GM23338 (cell line): Measurements from ENCODE around the gene GNA15. TPM values are rescaled to one million over a fixed set of nuclear protein-coding genes. Genes with fewer than 3 reads are reported as not detected.

Experiments used
- ATAC-seq: fragments of 200-7000 bp; cut with Tn5 transposase; 3 replicates; pipeline ENCODE4 v1.9.1; 2020
- DNase-seq: peaks from one replicate; pipeline ENCODE4 v3.0.0-alpha.2; 2015; ENCODE audit warnings: low spot score
- H2AFZ ChIP-seq: fragments of 200-600 bp; sonication (generic); 2 replicates; pipeline ENCODE4 v1.8.0; 2016; ENCODE audit warnings: antibody characterized with exemption, mild to moderate bottlenecking, moderate library complexity
- H3F3A ChIP-seq: fragments of 200-600 bp; sonication (generic); replicated peaks from 2 replicates; pipeline ENCODE4 v1.8.0; 2017; ENCODE audit warnings: antibody characterized with exemption, mixed run types, low read depth
- H3K27ac ChIP-seq: fragments of 200-600 bp; sonication (generic); 2 replicates; pipeline ENCODE4 v1.6.1; 2016; ENCODE audit warnings: low read depth
- H3K27me3 ChIP-seq: fragments of 200-600 bp; sonication (generic); 2 replicates; pipeline ENCODE4 v1.8.0; 2016; ENCODE audit warnings: mild to moderate bottlenecking, mixed run types, moderate library complexity; ENCODE audit not compliant: insufficient read depth
- H3K36me3 ChIP-seq: fragments of 200-600 bp; sonication (generic); 2 replicates; pipeline ENCODE4 v1.8.0; 2016; ENCODE audit warnings: mild to moderate bottlenecking; ENCODE audit not compliant: insufficient read depth
- H3K4me1 ChIP-seq: fragments of 200-600 bp; sonication (generic); 2 replicates; pipeline ENCODE4 v1.8.0; 2016; ENCODE audit warnings: mild to moderate bottlenecking, moderate library complexity; ENCODE audit not compliant: insufficient read depth
- H3K4me2 ChIP-seq: fragments of 200-600 bp; sonication (generic); 2 replicates; pipeline ENCODE4 v1.7.1; 2017; ENCODE audit warnings: mixed run types
- H3K4me3 ChIP-seq: fragments of 200-600 bp; sonication (generic); 2 replicates; pipeline ENCODE4 v1.6.1; 2016; ENCODE audit warnings: mixed run types
- H3K79me2 ChIP-seq: fragments of 200-600 bp; sonication (generic); replicated peaks from 2 replicates; pipeline ENCODE4 v1.8.0; 2017; ENCODE audit warnings: mild to moderate bottlenecking; ENCODE audit not compliant: insufficient read depth
- H3K9me2 ChIP-seq: fragments of 200-600 bp; sonication (generic); 2 replicates; pipeline ENCODE4 v1.8.0; 2017; ENCODE audit not compliant: insufficient read depth
- H4K20me1 ChIP-seq: fragments of 200-600 bp; sonication (generic); replicated peaks from 2 replicates; pipeline ENCODE4 v1.8.0; 2017; ENCODE audit warnings: mild to moderate bottlenecking; ENCODE audit not compliant: insufficient read depth
- H3K27ac Mint-ChIP-seq: 2 replicates; pipeline ENCODE4 v1.8.0; 2020; ENCODE audit warnings: inconsistent platforms, mild to moderate bottlenecking, moderate library complexity, mixed read lengths
- H3K27me3 Mint-ChIP-seq: 3 replicates; pipeline ENCODE4 v1.8.0; 2022; ENCODE audit warnings: low read depth, mild to moderate bottlenecking, moderate library complexity, mixed read lengths, inconsistent platforms; ENCODE audit not compliant: insufficient read depth, poor library complexity
- H3K36me3 Mint-ChIP-seq: 3 replicates; pipeline ENCODE4 v1.8.0; 2021; ENCODE audit warnings: low read depth, mild to moderate bottlenecking, inconsistent platforms, moderate library complexity, mixed read lengths
- H3K4me1 Mint-ChIP-seq: 3 replicates; pipeline ENCODE4 v1.8.0; 2020; ENCODE audit warnings: mild to moderate bottlenecking, inconsistent platforms, mixed read lengths
- H3K4me3 Mint-ChIP-seq: 3 replicates; pipeline ENCODE4 v1.8.0; 2021; ENCODE audit warnings: moderate library complexity, mild to moderate bottlenecking, inconsistent platforms, mixed read lengths
- H3K9me3 Mint-ChIP-seq: 3 replicates; pipeline ENCODE4 v1.8.0; 2020; ENCODE audit warnings: moderate library complexity, mild to moderate bottlenecking, inconsistent platforms, mixed read lengths
- CREB1 ChIP-seq: fragments of 250-450 bp; sonication (Bioruptor Pico); IDR thresholded peaks from 2 replicates; pipeline ENCODE4 v1.5.0; 2020; ENCODE audit warnings: low read depth, mild to moderate bottlenecking, moderate library complexity
- CTCF ChIP-seq, 2 experiments: fragments of 200-600 bp in 1 of 2; sonication (generic) in 1 of 2; conservative IDR thresholded peaks; 2 replicates each; pipeline versions ENCODE4 v1.5.1 to v1.6.1; 2016 to 2017; ENCODE audit warnings: antibody characterized with exemption in 2 of 2, low read depth in 2 of 2, mild to moderate bottlenecking in 2 of 2, moderate library complexity in 1 of 2
- ETS1 ChIP-seq: IDR thresholded peaks from 2 replicates; pipeline ENCODE4 v1.6.1; 2016; ENCODE audit warnings: antibody characterized with exemption
- EZH2 ChIP-seq: fragments of 200-600 bp; sonication (generic); IDR thresholded peaks from one replicate; pipeline ENCODE4 v1.8.0; 2017; ENCODE audit warnings: antibody characterized with exemption, mild to moderate bottlenecking, low read depth; ENCODE audit not compliant: unreplicated experiment
- EZH2phosphoT487 ChIP-seq: fragments of 200-600 bp; sonication (generic); IDR thresholded peaks from one replicate; pipeline ENCODE4 v1.8.1; 2018; ENCODE audit warnings: antibody characterized with exemption; ENCODE audit not compliant: unreplicated experiment
- NANOG ChIP-seq: IDR thresholded peaks from 2 replicates; pipeline ENCODE4 v1.6.1; 2016; ENCODE audit warnings: antibody characterized with exemption, borderline replicate concordance
- POLR2AphosphoS5 ChIP-seq: IDR thresholded peaks from 2 replicates; pipeline ENCODE4 v1.6.1; 2016; ENCODE audit warnings: antibody characterized with exemption, low read depth
- ZNF114 ChIP-seq: fragments of 250-450 bp; sonication (Bioruptor Pico); IDR thresholded peaks from 2 replicates; pipeline ENCODE4 v1.5.0; 2020; ENCODE audit warnings: mild to moderate bottlenecking, moderate library complexity
- ZNF331 ChIP-seq: fragments of 250-450 bp; sonication (Bioruptor Pico); IDR thresholded peaks from 2 replicates; pipeline ENCODE4 v1.5.0; 2020; ENCODE audit warnings: low read depth, mild to moderate bottlenecking, moderate library complexity
- ZNF462 ChIP-seq: fragments of 250-450 bp; sonication (Bioruptor Pico); IDR thresholded peaks from 2 replicates; pipeline ENCODE4 v1.5.0; 2020; ENCODE audit warnings: mild to moderate bottlenecking, moderate library complexity
- polyA plus RNA-seq: library from polyadenylated mRNA; unstranded; fragments of >200 nt; fragmentation: Nextera tagmentation; extraction: Ambion mirVana; gene quantifications from 2 replicates; pipeline ENCODE4 v1.2.1, GENCODE V29; 2016
- total RNA-seq: library from RNA; depleted of rRNA; stranded (reverse); fragments of >200 nt; shearing (Covaris generic); gene quantifications from 2 replicates; pipeline ENCODE4 v1.2.3, GENCODE V29; 2014
- TF ChIP-seq, protein P1 (sequence below): IDR thresholded peaks from one replicate; pipeline ENCODE4 v1.6.1; 2018; ENCODE audit warnings: antibody characterized with exemption; ENCODE audit not compliant: unreplicated experiment

Gene GNA15
- total and polyA plus RNA-seq, 2 experiments from 2014 or later: 0.14 to 0.31 TPM

- H3K4me2 ChIP-seq: no peak overlapping the region
Observed at GRCh38 chr19:3193256-3194105, 57.6 kb downstream of the GNA15 start.

More at GRCh38 chr19:3193256-3194105, 57.6 kb downstream of the GNA15 start:
- no peak overlapping the region for H3K27ac Mint-ChIP-seq
- H3K9me3 Mint-ChIP-seq: no peaks in the 10 kb centered on the region; the same call in 2 of the 3 replicates
- Histone ChIP-seq H3K36me3 (no peaks in the 10 kb centered on the region; the same call in 1 of the 2 replicates), H3K79me2 (peaks cover 44% of the 10 kb centered on the region), H3F3A (no peaks in the 10 kb centered on the region), H2AFZ (no peak overlapping the region), H3K27me3 (no peaks in the 10 kb centered on the region), H3K9me2 (no peaks in the 10 kb centered on the region), H3K4me3 (no peak overlapping the region), H3K4me1 (no peaks in the 10 kb centered on the region), H3K27ac (no peak overlapping the region), H4K20me1 (peaks cover 3% of the 10 kb centered on the region)
- H3K36me3 Mint-ChIP-seq: peaks cover 14% of the 10 kb centered on the region
- H3K4me1 Mint-ChIP-seq: peaks cover 4% of the 10 kb centered on the region; the same call in 2 of the 3 replicates
- H3K27me3 Mint-ChIP-seq: peaks cover 4% of the 10 kb centered on the region
- DNase-seq: no peak
- ATAC-seq: no peak
- no peak overlapping the region for H3K4me3 Mint-ChIP-seq
- TF ChIP-seq CTCF (conservative IDR thresholded peaks at IDR 0.05; ENCODE audit: low read depth in 2 of 2) (no peak), ETS1 (no peak), POLR2AphosphoS5 (no peak), ZNF331 (CRISPR knock-in tag) (no peak), ZNF114 (no peak), CREB1 (CRISPR knock-in tag) (no peak), NANOG (no peak), EZH2phosphoT487 (no peak), EZH2 (no peak), ZNF462 (CRISPR knock-in tag) (no peak)
- TF ChIP-seq, protein P1, sequence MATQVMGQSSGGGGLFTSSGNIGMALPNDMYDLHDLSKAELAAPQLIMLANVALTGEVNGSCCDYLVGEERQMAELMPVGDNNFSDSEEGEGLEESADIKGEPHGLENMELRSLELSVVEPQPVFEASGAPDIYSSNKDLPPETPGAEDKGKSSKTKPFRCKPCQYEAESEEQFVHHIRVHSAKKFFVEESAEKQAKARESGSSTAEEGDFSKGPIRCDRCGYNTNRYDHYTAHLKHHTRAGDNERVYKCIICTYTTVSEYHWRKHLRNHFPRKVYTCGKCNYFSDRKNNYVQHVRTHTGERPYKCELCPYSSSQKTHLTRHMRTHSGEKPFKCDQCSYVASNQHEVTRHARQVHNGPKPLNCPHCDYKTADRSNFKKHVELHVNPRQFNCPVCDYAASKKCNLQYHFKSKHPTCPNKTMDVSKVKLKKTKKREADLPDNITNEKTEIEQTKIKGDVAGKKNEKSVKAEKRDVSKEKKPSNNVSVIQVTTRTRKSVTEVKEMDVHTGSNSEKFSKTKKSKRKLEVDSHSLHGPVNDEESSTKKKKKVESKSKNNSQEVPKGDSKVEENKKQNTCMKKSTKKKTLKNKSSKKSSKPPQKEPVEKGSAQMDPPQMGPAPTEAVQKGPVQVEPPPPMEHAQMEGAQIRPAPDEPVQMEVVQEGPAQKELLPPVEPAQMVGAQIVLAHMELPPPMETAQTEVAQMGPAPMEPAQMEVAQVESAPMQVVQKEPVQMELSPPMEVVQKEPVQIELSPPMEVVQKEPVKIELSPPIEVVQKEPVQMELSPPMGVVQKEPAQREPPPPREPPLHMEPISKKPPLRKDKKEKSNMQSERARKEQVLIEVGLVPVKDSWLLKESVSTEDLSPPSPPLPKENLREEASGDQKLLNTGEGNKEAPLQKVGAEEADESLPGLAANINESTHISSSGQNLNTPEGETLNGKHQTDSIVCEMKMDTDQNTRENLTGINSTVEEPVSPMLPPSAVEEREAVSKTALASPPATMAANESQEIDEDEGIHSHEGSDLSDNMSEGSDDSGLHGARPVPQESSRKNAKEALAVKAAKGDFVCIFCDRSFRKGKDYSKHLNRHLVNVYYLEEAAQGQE: no peak
